Measurements from ENCODE around the gene DPP8.

Gene DPP8

DNA sequence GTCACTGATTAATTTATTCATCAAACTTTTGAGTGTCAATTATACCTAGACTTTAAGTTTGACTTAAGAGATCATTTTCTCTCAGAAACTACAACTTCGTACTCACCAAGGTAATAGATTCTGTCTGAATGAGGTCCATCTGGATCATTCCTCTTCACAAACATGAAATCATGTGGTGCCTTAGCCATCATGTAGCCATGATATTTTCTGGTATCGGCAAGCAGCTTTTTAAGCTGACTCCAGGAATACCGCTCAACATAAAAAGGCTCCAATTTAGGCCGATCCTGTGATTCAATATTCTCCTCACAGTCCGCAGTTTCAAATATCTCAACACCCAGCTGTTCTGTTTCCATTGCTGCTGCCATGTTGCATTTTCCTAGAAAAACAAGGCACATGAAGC is 5.3 kb downstream of the DPP8 start:
- peak overlapping the region; percentile 16 for H3K4me3 ChIP-seq (ENCODE audit: low read depth, low read length)
- in situ Hi-C loops (cut with HindIII; ENCODE audit: low sequenced_read_pairs): no loop called here
- DNase-seq (ENCODE audit: low read depth): no peak
- TF ChIP-seq, protein P1, sequence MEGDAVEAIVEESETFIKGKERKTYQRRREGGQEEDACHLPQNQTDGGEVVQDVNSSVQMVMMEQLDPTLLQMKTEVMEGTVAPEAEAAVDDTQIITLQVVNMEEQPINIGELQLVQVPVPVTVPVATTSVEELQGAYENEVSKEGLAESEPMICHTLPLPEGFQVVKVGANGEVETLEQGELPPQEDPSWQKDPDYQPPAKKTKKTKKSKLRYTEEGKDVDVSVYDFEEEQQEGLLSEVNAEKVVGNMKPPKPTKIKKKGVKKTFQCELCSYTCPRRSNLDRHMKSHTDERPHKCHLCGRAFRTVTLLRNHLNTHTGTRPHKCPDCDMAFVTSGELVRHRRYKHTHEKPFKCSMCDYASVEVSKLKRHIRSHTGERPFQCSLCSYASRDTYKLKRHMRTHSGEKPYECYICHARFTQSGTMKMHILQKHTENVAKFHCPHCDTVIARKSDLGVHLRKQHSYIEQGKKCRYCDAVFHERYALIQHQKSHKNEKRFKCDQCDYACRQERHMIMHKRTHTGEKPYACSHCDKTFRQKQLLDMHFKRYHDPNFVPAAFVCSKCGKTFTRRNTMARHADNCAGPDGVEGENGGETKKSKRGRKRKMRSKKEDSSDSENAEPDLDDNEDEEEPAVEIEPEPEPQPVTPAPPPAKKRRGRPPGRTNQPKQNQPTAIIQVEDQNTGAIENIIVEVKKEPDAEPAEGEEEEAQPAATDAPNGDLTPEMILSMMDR (IDR thresholded peaks at IDR 0.05; ENCODE audit: low read depth, low read length, missing control alignments): no peak

- no peak for DNase-seq (ENCODE audit: low read depth)
- in situ Hi-C loops (cut with HindIII; ENCODE audit: low sequenced_read_pairs): no loop called here
- H3K4me3 ChIP-seq (ENCODE audit: low read depth, low read length): no peak overlapping the region
- TF ChIP-seq, protein P1 (IDR thresholded peaks at IDR 0.05; ENCODE audit: low read depth, low read length, missing control alignments): no peak
These were observed 8.2 kb downstream of the DPP8 start for GRCh38 chr15:65509321-65509720.

DNA sequence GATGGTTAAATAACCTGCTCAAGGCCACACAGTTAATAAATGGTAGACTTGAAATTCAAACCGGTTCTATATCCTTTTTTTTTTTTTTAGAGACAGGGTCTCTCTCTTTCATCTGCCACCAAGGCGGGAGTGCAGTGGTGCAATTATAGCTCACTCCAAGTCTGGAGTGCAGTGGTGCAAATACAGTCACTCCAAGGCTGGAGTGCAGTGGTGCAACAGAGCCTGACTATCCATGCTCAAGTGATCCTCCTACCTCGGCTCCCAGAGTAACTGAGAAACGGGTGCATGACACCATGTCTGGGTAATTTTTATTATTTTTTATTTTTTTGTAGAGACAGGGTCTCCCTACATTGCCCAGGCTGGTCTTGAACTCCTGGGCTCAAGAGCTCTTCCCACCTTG is 23.4 kb downstream of the DPP8 start:
- DNase-seq (ENCODE audit: low read depth): no peak
- TF ChIP-seq, protein P1 (IDR thresholded peaks at IDR 0.05; ENCODE audit: low read depth, low read length, missing control alignments): no peak
- in situ Hi-C loops (cut with HindIII; ENCODE audit: low sequenced_read_pairs): no loop called here
- H3K4me3 ChIP-seq (ENCODE audit: low read depth, low read length): no peak overlapping the region

DNA sequence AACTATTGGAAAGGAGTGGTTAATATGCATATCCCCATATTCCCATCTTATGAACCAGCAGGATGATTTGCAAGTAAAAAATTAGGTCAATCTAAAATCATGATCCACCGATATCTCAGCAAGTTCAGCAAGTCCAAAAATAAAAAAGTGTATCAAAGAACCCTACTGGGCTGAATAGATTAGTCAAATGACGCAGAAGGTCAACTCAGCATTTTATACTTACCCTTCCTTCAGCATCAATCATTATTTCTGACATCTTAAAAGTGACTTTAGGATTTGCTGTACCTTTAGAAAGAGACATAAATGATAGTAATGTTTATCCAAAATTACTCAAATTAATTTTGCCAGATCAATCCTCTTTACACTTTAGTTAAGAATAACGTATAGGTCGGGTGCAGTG is 32.6 kb downstream of the DPP8 start:
- TF ChIP-seq, protein P1 (IDR thresholded peaks at IDR 0.05; ENCODE audit: low read depth, low read length, missing control alignments): no peak
- in situ Hi-C loops (cut with HindIII; ENCODE audit: low sequenced_read_pairs): no loop called here
- DNase-seq (ENCODE audit: low read depth): no peak
- H3K4me3 ChIP-seq (ENCODE audit: low read depth, low read length): no peak overlapping the region

GRCh38 chr15:65476903-65477302 is 40.6 kb downstream of the DPP8 start:
- H3K4me3 ChIP-seq (ENCODE audit: low read depth, low read length): no peak overlapping the region
- in situ Hi-C loops (cut with HindIII; ENCODE audit: low sequenced_read_pairs): no loop called here
- DNase-seq (ENCODE audit: low read depth): peak; percentile 11
- TF ChIP-seq, protein P1 (IDR thresholded peaks at IDR 0.05; ENCODE audit: low read depth, low read length, missing control alignments): no peak

- H3K4me3 ChIP-seq (ENCODE audit: low read depth, low read length): no peak overlapping the region
- DNase-seq (ENCODE audit: low read depth): no peak
- TF ChIP-seq, protein P1 (IDR thresholded peaks at IDR 0.05; ENCODE audit: low read depth, low read length, missing control alignments): no peak
- in situ Hi-C loops (cut with HindIII; ENCODE audit: low sequenced_read_pairs): loop anchor here (25.0 kb wide), 1 partner anchor 159 kb away; the partner anchor contains the start of gene RNU5B-1
These were observed 46.6 kb downstream of the DPP8 start for GRCh38 chr15:65470866-65471265.

Measured in astrocyte of the cerebellum (primary cell).